ENCODE results near the gene CCDC159. TPM values are rescaled to one million over a fixed set of nuclear protein-coding genes. Genes with fewer than 3 reads are reported as not detected.

Gene CCDC159
- total and polyA plus RNA-seq, 2 experiments from 2014 or later: 3.4 to 6.2 TPM

- no peaks in the 10 kb centered on the region for H4K20me1 ChIP-seq (replicated peaks; ENCODE audit: insufficient read depth)
- ATAC-seq: peak; percentile 36
- H3K36me3 Mint-ChIP-seq (ENCODE audit: low read depth): peaks cover 15% of the 10 kb centered on the region
- peak; percentile 79 for DNase-seq (ENCODE audit: low spot score)
- peaks cover 11% of the 10 kb centered on the region for H3K4me1 ChIP-seq (ENCODE audit: insufficient read depth)
- TF ChIP-seq POLR2AphosphoS5 (IDR thresholded peaks at IDR 0.05; ENCODE audit: low read depth) (peak; percentile 71), ETS1 (IDR thresholded peaks at IDR 0.05) (peak; percentile 28; the same call in 1 of the 2 replicates), EZH2phosphoT487 (IDR thresholded peaks at IDR 0.05; ENCODE audit: unreplicated experiment) (no peak), JUNB (IDR thresholded peaks at IDR 0.05; ENCODE audit: unreplicated experiment) (no peak), CTCF (conservative IDR thresholded peaks at IDR 0.05; ENCODE audit: low read depth in 2 of 2) (no peak), EZH2 (IDR thresholded peaks at IDR 0.05; ENCODE audit: low read depth, unreplicated experiment) (no peak)
- H3K27ac ChIP-seq (ENCODE audit: low read depth): peak overlapping the region; percentile 56
- H3K36me3 ChIP-seq (ENCODE audit: insufficient read depth): no peaks in the 10 kb centered on the region
- no peak overlapping the region for H3K27ac Mint-ChIP-seq
- H3K9me2 ChIP-seq (ENCODE audit: insufficient read depth): no peaks in the 10 kb centered on the region
- peaks cover 10% of the 10 kb centered on the region for H3K27me3 Mint-ChIP-seq (ENCODE audit: insufficient read depth, low read depth, poor library complexity)
- peaks cover 20% of the 10 kb centered on the region for H3K4me1 Mint-ChIP-seq
- H3K4me3 Mint-ChIP-seq: no peak overlapping the region
- peaks cover 11% of the 10 kb centered on the region for H3F3A ChIP-seq (replicated peaks; ENCODE audit: low read depth)
- no peaks in the 10 kb centered on the region for H3K9me3 Mint-ChIP-seq
- H3K4me3 ChIP-seq: peak overlapping the region; percentile 54
- H3K79me2 ChIP-seq (replicated peaks; ENCODE audit: insufficient read depth): peaks cover 10% of the 10 kb centered on the region; the same call in 1 of the 2 replicates
- no peaks in the 10 kb centered on the region for H3K27me3 ChIP-seq (ENCODE audit: insufficient read depth)
- peak overlapping the region; percentile 77 for H3K4me2 ChIP-seq
- H2AFZ ChIP-seq: no peak overlapping the region
Measured at GRCh38 chr19:11375143-11375948, 29.0 kb downstream of the CCDC159 start.

- Histone ChIP-seq H2AFZ (no peak overlapping the region), H3K36me3 (ENCODE audit: insufficient read depth) (no peaks in the 10 kb centered on the region), H3K79me2 (replicated peaks; ENCODE audit: insufficient read depth) (peaks cover 10% of the 10 kb centered on the region; the same call in 1 of the 2 replicates), H3K27me3 (ENCODE audit: insufficient read depth) (no peaks in the 10 kb centered on the region), H3K9me2 (ENCODE audit: insufficient read depth) (no peaks in the 10 kb centered on the region), H3K4me3 (no peak overlapping the region), H3K4me1 (ENCODE audit: insufficient read depth) (peaks cover 14% of the 10 kb centered on the region), H3F3A (replicated peaks; ENCODE audit: low read depth) (peaks cover 18% of the 10 kb centered on the region), H4K20me1 (replicated peaks; ENCODE audit: insufficient read depth) (no peaks in the 10 kb centered on the region), H3K4me2 (no peak overlapping the region), H3K27ac (ENCODE audit: low read depth) (no peak overlapping the region)
- no peak overlapping the region; the same call in 2 of the 3 replicates for H3K4me3 Mint-ChIP-seq
- ATAC-seq (no peak), DNase-seq (ENCODE audit: low spot score) (peak; percentile 27)
- peaks cover 24% of the 10 kb centered on the region for H3K4me1 Mint-ChIP-seq
- peaks cover 10% of the 10 kb centered on the region for H3K27me3 Mint-ChIP-seq (ENCODE audit: insufficient read depth, low read depth, poor library complexity)
- H3K27ac Mint-ChIP-seq: no peak overlapping the region
- no peaks in the 10 kb centered on the region for H3K9me3 Mint-ChIP-seq
- H3K36me3 Mint-ChIP-seq (ENCODE audit: low read depth): peaks cover 11% of the 10 kb centered on the region; the same call in 2 of the 3 replicates
- TF ChIP-seq POLR2AphosphoS5 (IDR thresholded peaks at IDR 0.05; ENCODE audit: low read depth): no peak
- no peak for TF ChIP-seq JUNB (IDR thresholded peaks at IDR 0.05; ENCODE audit: unreplicated experiment)
- no peak for TF ChIP-seq EZH2phosphoT487 (IDR thresholded peaks at IDR 0.05; ENCODE audit: unreplicated experiment)
- no peak for TF ChIP-seq ETS1 (IDR thresholded peaks at IDR 0.05)
- TF ChIP-seq CREB1 (CRISPR knock-in tag; IDR thresholded peaks at IDR 0.05; ENCODE audit: low read depth): no peak
- TF ChIP-seq NANOG (IDR thresholded peaks at IDR 0.05; ENCODE audit: borderline replicate concordance): no peak
- no peak for TF ChIP-seq STAT1 (IDR thresholded peaks at IDR 0.05; ENCODE audit: unreplicated experiment)
- TF ChIP-seq EZH2 (IDR thresholded peaks at IDR 0.05; ENCODE audit: low read depth, unreplicated experiment): no peak
- no peak for TF ChIP-seq REST (IDR thresholded peaks at IDR 0.05; ENCODE audit: unreplicated experiment)
Measured at GRCh38 chr19:11377237-11377636, 30.9 kb downstream of the CCDC159 start.
